ENCODE data around the gene PPBP.
"Not testable (repeated sequence)": the region's sequence is repeated elsewhere in the genome, so short reads cannot be mapped to it uniquely, and the experiment has no call there.

PPBP gene

DNA sequence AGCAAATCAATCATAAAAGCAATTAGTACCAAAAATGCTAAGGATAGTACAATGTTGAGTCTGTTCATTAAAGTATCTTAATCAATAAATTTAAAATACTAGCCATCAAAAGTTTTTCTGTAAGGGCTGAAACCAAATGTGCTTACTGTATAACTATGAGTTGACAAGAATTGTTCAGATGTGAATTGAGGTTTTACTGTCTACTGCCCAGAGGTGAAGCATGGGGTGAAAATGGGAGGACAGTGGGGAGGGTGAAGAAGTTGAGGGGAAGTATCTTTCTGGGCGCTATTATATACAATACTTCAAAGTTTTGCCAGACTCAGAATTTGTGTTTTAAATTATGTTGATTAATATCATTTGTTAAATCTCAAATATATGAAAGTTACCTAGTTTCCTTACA, 4.1 kb upstream of the PPBP start:
- no peak for DNase-seq (ENCODE audit: low spot score)

- DNase-seq (ENCODE audit: low spot score) = no peak
Observed at GRCh38 chr4:73991742-73992000, 3.7 kb upstream of the PPBP start.

DNA sequence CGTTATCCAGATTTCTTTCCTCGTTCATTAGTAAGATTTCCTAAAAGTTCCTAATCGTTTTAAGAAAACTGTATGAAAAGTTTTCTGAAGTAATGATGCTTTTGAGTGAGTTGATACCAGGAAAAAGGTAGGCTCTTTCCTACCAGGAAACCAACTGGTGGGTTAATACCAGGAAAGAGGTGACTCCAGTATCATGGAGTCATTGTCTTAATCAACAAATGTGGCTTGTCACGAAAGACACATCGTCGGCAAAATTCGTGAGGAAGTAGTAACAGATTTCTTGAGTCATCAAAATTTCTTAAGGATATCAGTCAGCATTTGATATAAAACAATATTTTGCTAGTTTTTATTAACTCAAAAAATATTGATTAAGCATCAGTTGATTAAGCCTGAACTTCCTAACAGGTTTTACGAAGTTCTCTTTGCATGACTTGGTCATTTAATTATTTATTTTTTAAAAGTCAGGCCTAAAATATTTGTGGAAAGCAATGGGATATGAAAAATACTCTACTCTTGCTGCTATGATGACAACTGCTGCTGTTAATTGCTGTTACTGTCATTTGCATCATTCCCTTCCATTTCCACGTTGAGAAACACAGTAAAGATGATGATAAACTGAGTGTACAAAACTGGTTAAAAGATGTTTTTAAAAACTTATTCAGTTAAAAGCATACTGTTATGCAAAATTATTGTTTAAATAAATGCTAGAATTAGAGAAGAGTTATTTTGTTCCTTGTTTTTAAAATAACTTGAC, 3.2 kb upstream of the PPBP start:
- DNase-seq (ENCODE audit: low spot score) = no peak

DNA sequence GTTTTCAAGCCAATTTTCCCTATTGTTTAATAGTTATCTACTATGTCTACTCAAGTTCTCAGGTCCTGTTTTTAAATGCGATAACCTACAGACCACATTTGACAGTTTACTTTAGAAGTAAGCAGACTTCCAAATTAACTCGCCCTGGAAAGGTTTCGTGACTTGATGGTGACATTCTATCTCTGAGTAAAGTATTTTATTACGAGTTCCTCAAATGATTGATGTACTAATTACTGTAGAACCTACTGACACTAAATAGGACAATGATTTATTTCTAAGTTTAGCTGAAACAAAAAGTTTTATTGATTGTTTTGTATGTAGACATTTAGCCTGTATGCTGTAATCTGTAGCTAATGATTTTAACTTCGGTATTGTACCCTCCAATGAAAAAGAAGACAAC, 1.9 kb upstream of the PPBP start:
- DNase-seq (ENCODE audit: low spot score) = no peak

GRCh38 chr4:73989031-73989430, 1.0 kb upstream of the PPBP start:
- DNase-seq (ENCODE audit: low spot score) = no peak

- DNase-seq (ENCODE audit: low spot score) = no peak
Observed at GRCh38 chr4:73985528-73985852, 2.5 kb downstream of the PPBP start.

DNA sequence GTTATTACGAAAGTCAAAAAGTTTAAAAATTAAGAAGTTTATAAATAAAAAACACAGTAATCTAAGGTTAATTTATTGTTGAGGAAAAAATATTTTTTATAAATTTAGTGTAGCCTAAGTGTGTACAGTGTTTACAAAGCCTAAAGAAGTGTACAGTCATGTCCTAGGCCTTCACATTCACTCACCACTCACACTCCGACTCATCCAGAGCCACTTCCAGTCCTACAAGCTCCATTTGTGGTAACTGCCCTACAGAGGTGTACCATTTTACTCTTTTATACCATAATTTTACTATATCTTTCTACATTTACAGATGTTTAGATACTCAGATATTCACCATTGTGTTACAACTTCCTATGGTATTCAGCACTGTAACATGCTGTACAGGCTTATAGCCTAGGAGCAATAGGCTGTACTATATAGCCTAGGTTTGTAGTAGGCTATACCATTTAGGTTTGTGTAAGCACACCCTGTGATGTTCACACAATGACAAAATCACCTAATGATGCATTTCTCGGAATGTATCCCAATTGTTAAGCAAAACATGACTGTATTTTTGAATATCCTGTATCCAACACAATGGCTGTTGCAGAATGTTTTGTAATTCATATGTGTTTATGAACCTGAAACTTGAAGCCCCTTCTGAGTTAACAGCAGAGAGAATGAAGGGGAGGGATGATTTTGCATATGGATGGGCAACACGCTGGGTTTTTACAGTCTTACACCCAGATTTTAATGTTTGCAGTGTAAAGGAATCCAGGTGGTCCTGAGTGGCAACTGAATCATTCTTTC, 3.1 kb downstream of the PPBP start:
- DNase-seq (ENCODE audit: low spot score) = peak; percentile 44

- DNase-seq (ENCODE audit: low spot score) = not testable (repeated sequence)
Observed at GRCh38 chr4:73981175-73981574, 6.8 kb downstream of the PPBP start.

DNA sequence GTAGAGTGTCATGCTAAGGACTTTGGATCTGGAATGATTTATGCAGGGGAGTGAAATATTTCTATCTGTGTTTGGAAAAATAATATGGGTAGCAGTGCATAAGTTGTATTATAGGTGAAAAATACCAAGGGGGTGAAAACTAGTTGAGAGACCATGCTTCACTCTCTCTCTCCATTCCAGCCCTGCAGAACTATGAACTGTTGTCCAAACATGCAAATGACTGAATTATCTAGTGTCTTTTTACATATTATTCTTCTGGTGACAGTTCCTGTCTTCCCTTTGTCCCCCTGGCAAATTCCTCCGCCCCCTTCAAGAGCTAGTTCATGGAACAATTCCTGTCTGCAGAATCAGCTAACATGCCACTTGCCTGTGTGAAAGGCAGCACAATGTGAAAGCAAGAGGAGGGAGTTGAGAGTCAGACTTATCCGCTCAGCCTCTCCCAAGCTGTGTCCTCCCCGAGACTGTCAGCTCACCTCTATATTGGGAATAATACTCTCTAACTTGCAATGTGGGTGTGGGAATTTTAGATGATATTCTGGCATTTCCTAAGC, 8.5 kb downstream of the PPBP start:
- DNase-seq (ENCODE audit: low spot score) = no peak

- DNase-seq (ENCODE audit: low spot score) = no peak
Observed at GRCh38 chr4:73978886-73979285, 9.1 kb downstream of the PPBP start.

DNA sequence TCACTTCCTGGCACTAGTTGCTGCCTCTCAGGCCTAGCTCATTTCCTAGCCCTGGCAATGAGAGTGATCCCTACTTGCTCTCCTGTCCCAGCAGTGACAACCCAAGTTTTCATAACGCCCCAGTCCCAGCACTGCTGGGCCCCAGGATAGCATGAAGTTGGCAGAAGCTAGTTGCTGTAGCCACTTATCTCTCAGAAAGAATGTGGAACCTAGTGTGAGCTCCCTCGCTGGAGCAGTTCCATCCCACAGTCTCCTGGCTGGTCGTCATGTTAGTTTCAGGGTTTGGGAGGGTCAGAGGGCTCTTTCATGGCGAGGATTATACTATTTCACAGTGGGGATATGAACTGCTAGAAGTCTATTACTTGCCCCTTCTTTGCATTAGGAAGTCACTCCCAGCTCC, 11.3 kb downstream of the PPBP start:
- DNase-seq (ENCODE audit: low spot score) = no peak

DNA sequence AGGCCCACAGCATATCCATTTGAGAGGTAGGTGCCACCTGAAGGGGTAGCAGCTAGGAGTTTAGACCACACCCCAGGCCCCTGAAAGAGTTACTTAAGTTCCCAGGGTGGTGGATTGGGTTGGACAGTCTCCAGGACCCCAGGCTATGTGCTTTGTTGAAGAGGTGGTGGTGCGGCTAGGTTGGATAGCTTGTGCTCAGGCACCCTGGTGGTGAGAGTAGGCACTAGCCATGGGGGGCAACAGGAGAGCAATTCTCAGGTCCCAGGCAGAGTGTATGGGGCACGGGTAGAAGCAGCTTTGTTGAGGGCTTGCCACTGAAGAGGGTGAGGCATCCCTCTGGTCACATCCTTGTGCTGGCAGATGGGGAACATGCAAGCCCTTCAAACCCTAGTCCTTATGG, 11.8 kb downstream of the PPBP start:
- no peak for DNase-seq (ENCODE audit: low spot score)

- no peak for DNase-seq (ENCODE audit: low spot score)
Observed at GRCh38 chr4:73974352-73974751, 13.6 kb downstream of the PPBP start.

- DNase-seq (ENCODE audit: low spot score) = no peak
Observed at GRCh38 chr4:73970945-73971344, 17.0 kb downstream of the PPBP start.

DNA sequence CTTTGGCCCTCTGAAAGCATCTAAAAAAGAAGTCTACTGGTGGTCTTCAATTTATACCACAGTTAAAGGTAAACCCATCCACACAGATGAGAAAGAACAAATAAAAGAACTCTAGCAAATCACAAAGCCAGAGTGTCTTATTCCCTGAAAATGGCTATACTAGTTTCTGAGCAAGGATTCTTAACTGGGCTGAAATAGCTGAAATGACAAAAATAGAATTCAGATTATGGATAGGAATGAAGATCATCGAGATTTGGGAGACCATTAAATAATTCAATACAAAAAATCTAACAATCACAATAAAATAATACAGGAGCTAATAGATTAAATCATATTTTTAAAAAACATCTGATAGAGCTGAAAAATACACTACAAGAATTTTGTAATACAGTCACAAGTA, 18.0 kb downstream of the PPBP start:
- no peak for DNase-seq (ENCODE audit: low spot score)

GRCh38 chr4:73967866-73968265, 20.1 kb downstream of the PPBP start:
- DNase-seq (ENCODE audit: low spot score) = no peak

DNA sequence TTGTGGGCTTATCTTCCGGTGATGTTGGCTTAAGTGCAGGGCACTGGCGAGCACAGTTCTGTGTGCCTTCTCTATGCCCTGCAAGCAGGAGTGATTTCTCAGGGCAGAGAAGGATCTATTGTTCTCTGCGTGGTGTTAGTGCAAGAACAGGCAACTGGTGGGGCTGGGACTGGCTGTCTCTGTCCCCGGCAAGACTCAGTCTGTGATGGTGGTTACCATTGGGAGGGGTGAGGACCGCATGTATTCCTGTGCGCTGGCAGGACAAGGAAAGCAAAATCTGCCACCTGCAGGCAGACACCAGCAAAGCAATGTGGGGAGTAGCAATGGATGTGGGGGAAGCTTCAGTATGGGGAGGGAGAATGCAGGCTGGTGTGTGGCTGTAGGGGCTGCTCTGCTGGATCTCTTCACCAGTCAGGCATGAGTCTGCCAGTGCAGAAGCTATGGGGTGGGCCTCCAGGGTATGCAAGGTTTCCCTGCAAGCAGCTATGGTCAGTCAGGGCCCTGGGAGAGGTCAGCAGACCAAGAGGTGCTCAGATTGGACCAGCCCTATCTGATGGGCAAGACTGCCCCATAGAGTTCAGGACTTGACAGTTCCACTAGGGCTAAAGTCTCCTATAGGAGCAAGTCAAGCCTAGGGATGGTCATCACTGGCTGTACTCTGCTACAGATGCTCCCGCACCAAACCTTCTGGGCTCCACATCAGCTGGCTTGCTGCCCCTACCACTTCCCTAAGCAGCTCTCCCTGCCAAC, 23.0 kb downstream of the PPBP start:
- DNase-seq (ENCODE audit: low spot score) = no peak

- no peak for DNase-seq (ENCODE audit: low spot score)
Observed at GRCh38 chr4:73962724-73963123, 25.3 kb downstream of the PPBP start.

DNA sequence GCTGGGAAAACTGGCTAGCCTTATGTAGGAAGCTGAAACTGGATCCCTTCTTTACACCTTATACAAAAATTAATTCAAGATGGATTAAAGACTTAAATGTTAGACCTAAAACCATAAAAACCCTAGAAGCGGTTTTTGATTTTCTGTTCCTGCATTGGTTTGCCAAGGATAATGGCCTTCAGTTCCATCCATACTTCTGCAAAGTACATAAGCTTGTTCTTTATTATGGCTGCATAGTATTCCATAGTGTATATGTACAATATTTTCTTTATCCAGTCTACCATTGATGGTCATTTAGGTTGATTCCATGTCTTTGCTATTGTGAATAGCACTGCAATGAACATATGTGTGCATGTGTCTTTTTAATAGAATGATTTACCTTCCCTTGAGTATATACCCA, 28.9 kb downstream of the PPBP start:
- DNase-seq (ENCODE audit: low spot score) = not testable (repeated sequence)

DNA sequence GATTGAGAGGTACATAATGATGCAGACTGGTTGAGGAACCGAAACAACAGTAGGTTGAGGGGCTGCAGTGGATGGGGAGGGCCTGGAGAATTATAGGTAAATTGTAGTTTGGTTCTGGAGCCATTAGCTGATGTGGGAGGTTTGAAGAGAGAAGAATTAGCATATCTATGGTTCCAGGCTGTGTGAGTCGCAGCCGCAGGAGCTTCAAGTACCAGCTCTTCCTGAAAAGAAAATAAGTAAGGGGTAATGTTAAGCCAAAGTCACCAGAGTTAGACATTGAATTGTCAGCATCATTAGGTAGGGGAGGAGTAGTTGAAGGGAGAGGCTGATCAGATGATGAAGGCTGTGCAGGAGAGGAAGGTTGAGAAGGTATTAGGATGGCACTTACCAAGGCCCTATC, 35.6 kb downstream of the PPBP start:
- no peak for DNase-seq (ENCODE audit: low spot score)

DNA sequence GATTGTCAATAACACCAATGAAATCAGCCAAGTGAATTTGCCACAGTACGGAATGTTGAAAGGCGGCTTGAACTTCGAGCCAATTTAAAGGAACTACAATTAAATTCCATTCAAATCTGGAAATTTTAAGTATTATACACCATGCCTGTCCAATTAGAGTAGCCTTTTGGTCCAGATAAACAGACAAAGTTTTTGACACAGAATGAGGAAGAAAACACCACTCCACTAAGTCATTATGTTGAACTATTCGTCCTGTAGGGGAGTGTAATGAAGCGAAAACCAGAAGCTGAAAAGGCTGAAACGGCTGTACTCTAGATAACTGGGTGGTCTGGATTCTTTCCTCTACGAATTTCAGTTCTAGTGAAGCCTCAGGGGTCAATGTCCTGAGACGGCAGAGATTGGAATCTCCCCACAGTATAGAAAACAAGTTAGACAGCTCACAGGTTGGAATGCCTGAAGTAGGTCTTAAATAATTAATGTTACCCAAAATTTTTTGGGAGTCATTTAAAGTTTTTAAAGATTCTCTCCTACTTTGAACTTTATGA, 37.5 kb downstream of the PPBP start:
- not testable (repeated sequence) for DNase-seq (ENCODE audit: low spot score)

DNA sequence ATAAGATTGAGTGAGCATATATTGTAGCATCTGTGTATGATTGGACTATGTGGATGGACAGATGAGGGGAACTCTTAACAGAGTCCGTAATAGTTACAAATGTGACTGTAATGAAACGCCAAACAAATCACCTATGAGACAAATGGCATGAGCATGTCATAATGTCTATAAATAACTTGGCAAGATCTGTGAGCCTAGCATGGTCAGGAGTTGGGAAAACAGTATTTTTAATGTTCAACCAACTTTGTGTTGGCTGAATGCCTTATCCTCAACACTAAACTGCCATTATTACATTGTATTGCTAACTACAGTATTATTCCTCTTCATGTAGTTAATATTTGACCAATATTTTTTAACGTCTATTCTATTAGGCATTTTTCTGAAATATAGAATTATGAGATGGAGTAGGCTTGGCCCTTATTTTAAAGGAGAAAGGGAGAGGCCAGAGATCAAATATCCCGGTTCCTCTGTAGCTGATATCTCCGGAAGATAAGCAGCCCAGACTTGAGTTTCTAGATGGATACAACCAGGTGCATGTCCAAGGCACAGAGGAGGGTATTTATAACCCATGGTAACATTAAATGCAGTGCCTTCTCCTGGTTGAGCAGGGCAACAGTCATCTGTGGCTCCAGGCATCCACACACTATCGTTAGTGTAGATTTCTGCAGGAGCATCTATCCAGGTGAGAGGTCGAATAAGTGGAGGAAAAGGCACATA, 38.8 kb downstream of the PPBP start:
- no peak for DNase-seq (ENCODE audit: low spot score)

Measured in kidney capillary endothelial cell (primary cell).